GM20000 (cell line): ENCODE data around the gene SFSWAP.
"Not testable (repeated sequence)": the region's sequence is repeated elsewhere in the genome, so short reads cannot be mapped to it uniquely, and the experiment has no call there.

Experiments
- DNase-seq: peaks from one replicate; pipeline ENCODE4 v3.0.0; 2012; ENCODE audit warnings: low spot score
- CTCF ChIP-seq: IDR thresholded peaks from 2 replicates; pipeline ENCODE4 v1.5.1; 2012; ENCODE audit warnings: mild to moderate bottlenecking, control low read depth; ENCODE audit errors: extremely low read depth, missing control alignments

SFSWAP gene

GRCh38 chr12:131672311-131672940, 38.5 kb upstream of the SFSWAP start:
- TF ChIP-seq CTCF: no peak
- no peak for DNase-seq

DNA sequence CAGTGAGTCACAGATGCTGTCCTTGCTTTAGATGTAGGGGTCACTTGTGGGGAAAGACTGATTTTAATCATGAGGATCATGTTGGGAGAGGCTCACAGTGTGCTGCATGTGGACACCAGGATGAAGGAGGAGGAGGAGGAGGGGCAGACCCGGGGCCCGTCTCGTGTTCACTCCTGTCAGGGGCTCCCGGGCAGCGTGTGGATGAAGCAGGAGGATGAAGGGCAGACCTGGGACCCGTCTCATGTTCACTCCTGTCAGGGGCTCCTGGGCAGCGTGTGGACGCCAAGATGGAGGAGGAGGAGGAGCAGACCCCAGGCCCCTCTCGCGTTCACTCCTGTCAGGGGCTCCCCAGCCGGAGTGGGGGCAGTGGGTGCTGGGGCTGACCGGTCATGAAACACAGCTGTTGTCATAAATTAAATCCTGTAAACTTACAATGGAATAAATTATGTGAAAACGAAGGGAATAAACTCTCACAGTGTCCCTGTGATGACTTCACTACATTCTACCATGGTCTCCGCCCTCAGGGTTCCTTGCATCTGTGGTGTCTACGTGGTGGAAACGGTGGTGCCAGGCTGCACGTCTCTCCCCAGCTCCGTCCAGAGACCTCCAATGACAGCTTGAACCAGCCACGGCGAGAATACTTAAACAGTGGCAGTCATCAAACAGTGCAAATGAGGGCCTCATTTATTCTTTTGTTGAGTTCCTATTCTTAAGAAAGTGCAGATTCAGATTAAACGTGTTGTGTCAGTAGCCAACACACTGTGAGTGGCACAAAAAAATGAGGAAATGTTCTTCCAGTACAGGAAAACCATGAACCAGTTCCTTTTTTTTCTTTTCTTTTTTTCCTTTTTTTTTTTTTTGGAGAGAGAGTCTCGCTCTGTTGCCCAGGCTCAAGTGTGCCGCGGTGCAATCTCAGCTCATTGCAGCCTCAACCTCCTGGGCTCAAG, 37.7 kb upstream of the SFSWAP start:
- no peak for TF ChIP-seq CTCF
- no peak for DNase-seq

DNA sequence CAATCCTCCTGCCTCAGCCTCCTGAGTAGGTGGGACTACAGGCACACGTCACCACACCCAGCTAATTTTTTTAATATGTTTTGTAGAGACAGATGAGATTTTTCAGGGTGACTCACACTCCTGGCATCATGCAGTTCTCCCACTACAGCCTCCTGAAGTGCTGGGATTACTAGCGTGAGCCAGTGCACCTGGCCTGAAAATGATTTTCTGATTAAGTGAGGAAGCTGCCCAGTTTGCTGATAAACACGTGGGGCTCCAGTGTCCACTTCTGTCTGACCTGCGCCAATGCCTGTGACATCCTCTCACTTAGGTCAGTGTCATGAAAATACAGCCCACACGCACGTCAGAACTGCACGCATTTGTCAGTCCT, 37.0 kb upstream of the SFSWAP start:
- TF ChIP-seq CTCF: no peak
- no peak for DNase-seq

- TF ChIP-seq CTCF: no peak
- DNase-seq: no peak
These were observed 36.5 kb upstream of the SFSWAP start for GRCh38 chr12:131674373-131674772.

- DNase-seq: no peak
- no peak for TF ChIP-seq CTCF
These were observed 35.5 kb upstream of the SFSWAP start for GRCh38 chr12:131675126-131676080.

- DNase-seq: no peak
- no peak for TF ChIP-seq CTCF
These were observed 34.3 kb upstream of the SFSWAP start for GRCh38 chr12:131676544-131676943.

DNA sequence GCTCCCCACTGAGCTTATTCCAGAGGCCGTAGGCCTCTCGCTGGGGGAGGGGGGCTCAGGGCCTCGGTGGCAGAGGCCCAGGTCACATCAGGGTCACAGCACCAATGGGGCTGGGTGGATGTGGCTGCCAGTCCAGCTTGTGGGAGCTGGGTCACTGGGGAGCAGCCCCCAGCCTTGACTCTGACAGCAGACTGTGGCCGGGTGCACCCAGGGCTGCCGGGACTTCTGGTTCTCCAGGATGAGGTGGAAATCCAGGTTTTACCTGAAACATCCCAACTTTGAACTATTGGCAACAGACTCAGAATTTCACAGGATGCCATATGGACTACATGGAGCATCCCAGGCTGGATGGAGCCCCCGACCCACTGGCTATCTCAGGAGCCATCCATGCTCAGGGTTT, 33.8 kb upstream of the SFSWAP start:
- not testable (repeated sequence) for DNase-seq
